SK-N-SH treated with all-trans-retinoic acid at 6 μM for 48 hours (cell line): ENCODE data around the gene TMC7.

Source experiments
- ARNTL ChIP-seq: fragments of 450-650 bp; formaldehyde crosslinking; IDR thresholded peaks from 2 replicates; pipeline ENCODE4 v1.5.0; 2020; ENCODE audit warnings: low read depth, mild to moderate bottlenecking, moderate library complexity, borderline replicate concordance
- CSDC2 ChIP-seq: fragments of 250-450 bp; sonication (Bioruptor Pico); IDR thresholded peaks from 2 replicates; pipeline ENCODE4 v1.5.0; 2020; ENCODE audit warnings: mild to moderate bottlenecking, moderate library complexity
- ESRRG ChIP-seq: fragments of 250-450 bp; sonication (Bioruptor Pico); IDR thresholded peaks from 2 replicates; pipeline ENCODE4 v1.6.1; 2021; ENCODE audit warnings: mild to moderate bottlenecking
- OSR1 ChIP-seq: fragments of 250-450 bp; sonication (Bioruptor Pico); IDR thresholded peaks from 2 replicates; pipeline ENCODE4 v1.8.0; 2022; ENCODE audit warnings: moderate library complexity, mild to moderate bottlenecking, inconsistent platforms
- RARB ChIP-seq: fragments of 250-450 bp; sonication (Bioruptor Pico); IDR thresholded peaks from 2 replicates; pipeline ENCODE4 v1.8.0; 2021; ENCODE audit warnings: mild to moderate bottlenecking, moderate library complexity
- TCF4 ChIP-seq: fragments of 250-450 bp; sonication (Bioruptor Pico); IDR thresholded peaks from 2 replicates; pipeline ENCODE4 v1.8.0; 2021; ENCODE audit warnings: mild to moderate bottlenecking, moderate library complexity, borderline replicate concordance
- ZFP3 ChIP-seq: fragments of 250-450 bp; sonication (Bioruptor Pico); IDR thresholded peaks from 2 replicates; pipeline ENCODE4 v1.5.0; 2020; ENCODE audit warnings: mild to moderate bottlenecking, moderate library complexity
- ZFP30 ChIP-seq: fragments of 450-650 bp; formaldehyde crosslinking; IDR thresholded peaks from 2 replicates; pipeline ENCODE4 v1.5.0; 2022; ENCODE audit warnings: mild to moderate bottlenecking, moderate library complexity
- ZNF70 ChIP-seq: fragments of 450-650 bp; formaldehyde crosslinking; IDR thresholded peaks from 2 replicates; pipeline ENCODE4 v1.5.0; 2020; ENCODE audit warnings: mild to moderate bottlenecking, moderate library complexity
- ZNF8 ChIP-seq: fragments of 450-650 bp; formaldehyde crosslinking; IDR thresholded peaks from 2 replicates; pipeline ENCODE4 v1.5.0; 2020; ENCODE audit warnings: mild to moderate bottlenecking, moderate library complexity
- TF ChIP-seq, protein P1 (sequence below): fragments of 250-450 bp; sonication (Bioruptor Pico); IDR thresholded peaks from 2 replicates; pipeline ENCODE4 v1.8.0; 2020; ENCODE audit warnings: mild to moderate bottlenecking, moderate library complexity, borderline replicate concordance
- TF ChIP-seq, protein P2 (sequence below): fragments of 250-450 bp; sonication (Bioruptor Pico); IDR thresholded peaks from 2 replicates; pipeline ENCODE4 v1.5.1; 2020; ENCODE audit warnings: low read depth, mild to moderate bottlenecking, moderate library complexity
- TF ChIP-seq, protein P3 (sequence below): fragments of 250-450 bp; sonication (Bioruptor Pico); IDR thresholded peaks from 2 replicates; pipeline ENCODE4 v1.5.0; 2020; ENCODE audit warnings: mild to moderate bottlenecking, moderate library complexity
- TF ChIP-seq, protein P4 (sequence below): fragments of 250-450 bp; sonication (Bioruptor Pico); IDR thresholded peaks from 2 replicates; pipeline ENCODE4 v1.8.0; 2021; ENCODE audit warnings: low read depth, mild to moderate bottlenecking, moderate library complexity, borderline replicate concordance

DNA sequence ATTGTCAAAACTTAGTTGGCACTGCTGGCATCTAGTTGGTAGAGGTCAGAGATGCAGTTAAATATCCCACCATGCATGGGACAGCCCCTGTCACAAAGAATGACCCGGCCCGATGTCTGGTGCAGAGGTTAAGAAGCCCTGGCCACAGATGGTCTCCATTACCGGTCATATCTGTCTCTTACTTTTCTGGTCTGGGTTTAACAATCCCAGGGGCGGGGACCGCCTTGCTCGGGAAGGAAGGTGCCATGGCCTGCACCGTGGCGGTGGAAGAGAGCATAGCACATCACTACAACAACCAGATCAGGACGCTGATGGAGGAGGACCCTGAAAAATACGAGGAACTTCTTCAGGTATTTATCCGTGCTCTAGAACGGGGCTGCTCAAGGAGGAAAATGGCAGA lies 91.8 kb downstream of the TMC7 start:
- TF ChIP-seq RARB (CRISPR knock-in tag) (no peak), OSR1 (no peak), CSDC2 (no peak), TCF4 (CRISPR knock-in tag) (no peak), ESRRG (CRISPR knock-in tag) (no peak), ZFP30 (CRISPR knock-in tag) (no peak), ZNF8 (CRISPR knock-in tag) (no peak), ZNF70 (CRISPR knock-in tag) (no peak), ZFP3 (CRISPR knock-in tag) (no peak), ARNTL (no peak)
- TF ChIP-seq, protein P1, sequence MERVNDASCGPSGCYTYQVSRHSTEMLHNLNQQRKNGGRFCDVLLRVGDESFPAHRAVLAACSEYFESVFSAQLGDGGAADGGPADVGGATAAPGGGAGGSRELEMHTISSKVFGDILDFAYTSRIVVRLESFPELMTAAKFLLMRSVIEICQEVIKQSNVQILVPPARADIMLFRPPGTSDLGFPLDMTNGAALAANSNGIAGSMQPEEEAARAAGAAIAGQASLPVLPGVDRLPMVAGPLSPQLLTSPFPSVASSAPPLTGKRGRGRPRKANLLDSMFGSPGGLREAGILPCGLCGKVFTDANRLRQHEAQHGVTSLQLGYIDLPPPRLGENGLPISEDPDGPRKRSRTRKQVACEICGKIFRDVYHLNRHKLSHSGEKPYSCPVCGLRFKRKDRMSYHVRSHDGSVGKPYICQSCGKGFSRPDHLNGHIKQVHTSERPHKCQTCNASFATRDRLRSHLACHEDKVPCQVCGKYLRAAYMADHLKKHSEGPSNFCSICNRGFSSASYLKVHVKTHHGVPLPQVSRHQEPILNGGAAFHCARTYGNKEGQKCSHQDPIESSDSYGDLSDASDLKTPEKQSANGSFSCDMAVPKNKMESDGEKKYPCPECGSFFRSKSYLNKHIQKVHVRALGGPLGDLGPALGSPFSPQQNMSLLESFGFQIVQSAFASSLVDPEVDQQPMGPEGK = no peak
- TF ChIP-seq, protein P2, sequence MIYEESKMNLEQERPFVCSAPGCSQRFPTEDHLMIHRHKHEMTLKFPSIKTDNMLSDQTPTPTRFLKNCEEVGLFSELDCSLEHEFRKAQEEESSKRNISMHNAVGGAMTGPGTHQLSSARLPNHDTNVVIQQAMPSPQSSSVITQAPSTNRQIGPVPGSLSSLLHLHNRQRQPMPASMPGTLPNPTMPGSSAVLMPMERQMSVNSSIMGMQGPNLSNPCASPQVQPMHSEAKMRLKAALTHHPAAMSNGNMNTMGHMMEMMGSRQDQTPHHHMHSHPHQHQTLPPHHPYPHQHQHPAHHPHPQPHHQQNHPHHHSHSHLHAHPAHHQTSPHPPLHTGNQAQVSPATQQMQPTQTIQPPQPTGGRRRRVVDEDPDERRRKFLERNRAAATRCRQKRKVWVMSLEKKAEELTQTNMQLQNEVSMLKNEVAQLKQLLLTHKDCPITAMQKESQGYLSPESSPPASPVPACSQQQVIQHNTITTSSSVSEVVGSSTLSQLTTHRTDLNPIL (CRISPR knock-in tag) = no peak
- TF ChIP-seq, protein P3, sequence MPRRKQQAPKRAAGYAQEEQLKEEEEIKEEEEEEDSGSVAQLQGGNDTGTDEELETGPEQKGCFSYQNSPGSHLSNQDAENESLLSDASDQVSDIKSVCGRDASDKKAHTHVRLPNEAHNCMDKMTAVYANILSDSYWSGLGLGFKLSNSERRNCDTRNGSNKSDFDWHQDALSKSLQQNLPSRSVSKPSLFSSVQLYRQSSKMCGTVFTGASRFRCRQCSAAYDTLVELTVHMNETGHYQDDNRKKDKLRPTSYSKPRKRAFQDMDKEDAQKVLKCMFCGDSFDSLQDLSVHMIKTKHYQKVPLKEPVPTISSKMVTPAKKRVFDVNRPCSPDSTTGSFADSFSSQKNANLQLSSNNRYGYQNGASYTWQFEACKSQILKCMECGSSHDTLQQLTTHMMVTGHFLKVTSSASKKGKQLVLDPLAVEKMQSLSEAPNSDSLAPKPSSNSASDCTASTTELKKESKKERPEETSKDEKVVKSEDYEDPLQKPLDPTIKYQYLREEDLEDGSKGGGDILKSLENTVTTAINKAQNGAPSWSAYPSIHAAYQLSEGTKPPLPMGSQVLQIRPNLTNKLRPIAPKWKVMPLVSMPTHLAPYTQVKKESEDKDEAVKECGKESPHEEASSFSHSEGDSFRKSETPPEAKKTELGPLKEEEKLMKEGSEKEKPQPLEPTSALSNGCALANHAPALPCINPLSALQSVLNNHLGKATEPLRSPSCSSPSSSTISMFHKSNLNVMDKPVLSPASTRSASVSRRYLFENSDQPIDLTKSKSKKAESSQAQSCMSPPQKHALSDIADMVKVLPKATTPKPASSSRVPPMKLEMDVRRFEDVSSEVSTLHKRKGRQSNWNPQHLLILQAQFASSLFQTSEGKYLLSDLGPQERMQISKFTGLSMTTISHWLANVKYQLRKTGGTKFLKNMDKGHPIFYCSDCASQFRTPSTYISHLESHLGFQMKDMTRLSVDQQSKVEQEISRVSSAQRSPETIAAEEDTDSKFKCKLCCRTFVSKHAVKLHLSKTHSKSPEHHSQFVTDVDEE (CRISPR knock-in tag) = no peak
- TF ChIP-seq, protein P4, sequence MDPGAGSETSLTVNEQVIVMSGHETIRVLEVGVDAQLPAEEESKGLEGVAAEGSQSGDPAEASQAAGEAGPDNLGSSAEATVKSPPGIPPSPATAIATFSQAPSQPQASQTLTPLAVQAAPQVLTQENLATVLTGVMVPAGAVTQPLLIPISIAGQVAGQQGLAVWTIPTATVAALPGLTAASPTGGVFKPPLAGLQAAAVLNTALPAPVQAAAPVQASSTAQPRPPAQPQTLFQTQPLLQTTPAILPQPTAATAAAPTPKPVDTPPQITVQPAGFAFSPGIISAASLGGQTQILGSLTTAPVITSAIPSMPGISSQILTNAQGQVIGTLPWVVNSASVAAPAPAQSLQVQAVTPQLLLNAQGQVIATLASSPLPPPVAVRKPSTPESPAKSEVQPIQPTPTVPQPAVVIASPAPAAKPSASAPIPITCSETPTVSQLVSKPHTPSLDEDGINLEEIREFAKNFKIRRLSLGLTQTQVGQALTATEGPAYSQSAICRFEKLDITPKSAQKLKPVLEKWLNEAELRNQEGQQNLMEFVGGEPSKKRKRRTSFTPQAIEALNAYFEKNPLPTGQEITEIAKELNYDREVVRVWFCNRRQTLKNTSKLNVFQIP (CRISPR knock-in tag) = no peak
